Coronary artery (tissue), 2 donors: ENCODE measurements around the gene NEDD1.

Experiments used
- DNase-seq: peaks from one replicate; pipeline ENCODE4 v3.0.0-alpha.2; 2017; ENCODE audit warnings: low spot score
- H3K27ac ChIP-seq, 2 donors: fragments of 200-600 bp; sonication (generic); one replicate each; pipeline ENCODE4 v1.5.1; 2016 to 2019
- H3K4me3 ChIP-seq: fragments of 200-600 bp; sonication (generic); 2 replicates; pipeline ENCODE4 v1.5.1; 2016; ENCODE audit warnings: mild to moderate bottlenecking, moderate library complexity
- CTCF ChIP-seq: fragments of 200-600 bp; sonication (generic); IDR thresholded peaks from one replicate; pipeline ENCODE4 v1.5.1; 2019; ENCODE audit warnings: antibody characterized with exemption

The NEDD1 gene

GRCh38 chr12:96912943-96913342 lies 5.9 kb downstream of the NEDD1 start:
- H3K27ac ChIP-seq, result no peak overlapping the region
- DNase-seq, result no peak
- H3K4me3 ChIP-seq, result no peak overlapping the region
- TF ChIP-seq CTCF, result no peak

GRCh38 chr12:96919510-96920210 lies 12.6 kb downstream of the NEDD1 start:
- no peak for TF ChIP-seq CTCF
- Histone ChIP-seq H3K4me3 (no peak overlapping the region), H3K27ac (no peak overlapping the region)
- DNase-seq, result no peak

GRCh38 chr12:96948782-96949181 lies 41.7 kb downstream of the NEDD1 start:
- Histone ChIP-seq H3K27ac (no peak overlapping the region), H3K4me3 (no peak overlapping the region)
- no peak for DNase-seq
- no peak for TF ChIP-seq CTCF

GRCh38 chr12:96979532-96979931 lies 72.5 kb downstream of the NEDD1 start:
- no peak for TF ChIP-seq CTCF
- no peak overlapping the region for H3K27ac ChIP-seq
- no peak for DNase-seq
- H3K4me3 ChIP-seq, result no peak overlapping the region

- no peak overlapping the region for H3K4me3 ChIP-seq
- H3K27ac ChIP-seq, result no peak overlapping the region
- no peak for TF ChIP-seq CTCF
- DNase-seq, result no peak
Measured at GRCh38 chr12:96980991-96981414, 73.9 kb downstream of the NEDD1 start.

GRCh38 chr12:96981911-96982310 lies 74.9 kb downstream of the NEDD1 start:
- Histone ChIP-seq H3K4me3 (no peak overlapping the region), H3K27ac (no peak overlapping the region)
- no peak for DNase-seq
- TF ChIP-seq CTCF, result no peak

- no peak for TF ChIP-seq CTCF
- Histone ChIP-seq H3K27ac (no peak overlapping the region), H3K4me3 (no peak overlapping the region)
- DNase-seq, result no peak
Measured at GRCh38 chr12:96982671-96983070, 75.6 kb downstream of the NEDD1 start.
